GM06990 (cell line): ENCODE results near the gene ZFP91.

Source experiments
- DNase-seq: peaks from one replicate; pipeline ENCODE4 v3.0.0-alpha.2; 2011; ENCODE audit not compliant: insufficient read length; ENCODE audit errors: extremely low read depth
- H3K27me3 ChIP-seq: replicated peaks from 2 replicates; pipeline ENCODE4 v1.6.0; 2011; ENCODE audit warnings: low read length; ENCODE audit not compliant: control insufficient read depth, insufficient read depth
- H3K36me3 ChIP-seq: 2 replicates; pipeline ENCODE4 v1.5.1; 2011; ENCODE audit warnings: low read length; ENCODE audit not compliant: control insufficient read depth, insufficient read depth
- H3K4me3 ChIP-seq: replicated peaks from 2 replicates; pipeline ENCODE4 v1.5.1; 2011; ENCODE audit warnings: low read depth, mild to moderate bottlenecking, control low read depth, low read length
- TF ChIP-seq, protein P1 (sequence below): IDR thresholded peaks from 2 replicates; pipeline ENCODE4 v1.5.1; 2011; ENCODE audit warnings: low read length, control low read depth, mild to moderate bottlenecking, inconsistent platforms; ENCODE audit not compliant: insufficient read depth, poor library complexity, severe bottlenecking

The ZFP91 gene

DNA sequence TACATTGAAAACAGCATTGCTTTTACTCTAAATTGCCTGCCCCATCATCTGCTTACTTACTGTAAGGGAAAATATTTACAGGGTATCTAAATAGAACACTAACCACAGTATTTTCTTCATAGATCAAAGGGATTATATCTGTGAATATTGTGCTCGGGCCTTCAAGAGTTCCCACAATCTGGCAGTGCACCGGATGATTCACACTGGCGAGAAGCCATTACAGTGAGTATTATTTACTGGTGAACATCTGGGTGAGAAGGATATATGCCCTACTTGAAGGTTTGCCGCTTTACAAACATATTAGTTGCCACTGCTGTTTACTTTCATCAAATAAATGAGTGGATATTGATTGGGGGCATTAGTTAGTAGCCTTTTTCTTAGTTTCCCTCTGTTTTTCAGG is 37.7 kb downstream of the ZFP91 start:
- Histone ChIP-seq H3K27me3 (no peaks in the 10 kb centered on the region), H3K36me3 (peaks cover 5% of the 10 kb centered on the region), H3K4me3 (no peak overlapping the region)
- TF ChIP-seq, protein P1, sequence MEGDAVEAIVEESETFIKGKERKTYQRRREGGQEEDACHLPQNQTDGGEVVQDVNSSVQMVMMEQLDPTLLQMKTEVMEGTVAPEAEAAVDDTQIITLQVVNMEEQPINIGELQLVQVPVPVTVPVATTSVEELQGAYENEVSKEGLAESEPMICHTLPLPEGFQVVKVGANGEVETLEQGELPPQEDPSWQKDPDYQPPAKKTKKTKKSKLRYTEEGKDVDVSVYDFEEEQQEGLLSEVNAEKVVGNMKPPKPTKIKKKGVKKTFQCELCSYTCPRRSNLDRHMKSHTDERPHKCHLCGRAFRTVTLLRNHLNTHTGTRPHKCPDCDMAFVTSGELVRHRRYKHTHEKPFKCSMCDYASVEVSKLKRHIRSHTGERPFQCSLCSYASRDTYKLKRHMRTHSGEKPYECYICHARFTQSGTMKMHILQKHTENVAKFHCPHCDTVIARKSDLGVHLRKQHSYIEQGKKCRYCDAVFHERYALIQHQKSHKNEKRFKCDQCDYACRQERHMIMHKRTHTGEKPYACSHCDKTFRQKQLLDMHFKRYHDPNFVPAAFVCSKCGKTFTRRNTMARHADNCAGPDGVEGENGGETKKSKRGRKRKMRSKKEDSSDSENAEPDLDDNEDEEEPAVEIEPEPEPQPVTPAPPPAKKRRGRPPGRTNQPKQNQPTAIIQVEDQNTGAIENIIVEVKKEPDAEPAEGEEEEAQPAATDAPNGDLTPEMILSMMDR = no peak
- DNase-seq = no peak

DNA sequence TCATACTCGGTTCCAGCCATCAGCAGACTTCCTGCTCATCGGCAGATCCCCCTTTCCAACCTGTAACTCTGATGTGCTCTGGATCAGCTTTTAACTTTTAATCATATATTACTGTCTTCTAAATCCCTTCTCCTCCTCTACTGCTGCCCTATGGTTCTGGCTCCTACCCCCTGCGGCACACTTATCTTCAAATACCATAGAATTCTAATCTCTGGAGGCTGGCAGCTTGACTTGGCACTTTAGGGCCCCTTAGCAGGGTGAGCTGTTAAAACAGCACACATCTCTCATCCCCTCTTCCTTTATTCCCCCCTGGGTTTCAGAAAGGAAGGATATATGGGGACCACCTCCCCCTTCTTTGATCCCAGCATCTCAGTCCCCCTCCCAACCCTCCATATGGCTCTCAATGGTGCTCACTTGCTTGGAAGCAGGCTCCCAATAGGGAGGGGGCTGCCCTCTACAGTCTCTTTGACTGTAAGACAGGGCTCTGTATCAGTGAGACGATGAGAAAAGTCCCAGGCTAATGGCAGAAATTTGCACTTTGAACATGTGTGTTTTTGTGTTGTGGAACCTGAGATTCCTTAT is 39.2 kb downstream of the ZFP91 start:
- TF ChIP-seq, protein P1 = peak; percentile 36
- Histone ChIP-seq H3K27me3 (no peaks in the 10 kb centered on the region), H3K36me3 (peaks cover 8% of the 10 kb centered on the region), H3K4me3 (no peak overlapping the region)
- DNase-seq = no peak

DNA sequence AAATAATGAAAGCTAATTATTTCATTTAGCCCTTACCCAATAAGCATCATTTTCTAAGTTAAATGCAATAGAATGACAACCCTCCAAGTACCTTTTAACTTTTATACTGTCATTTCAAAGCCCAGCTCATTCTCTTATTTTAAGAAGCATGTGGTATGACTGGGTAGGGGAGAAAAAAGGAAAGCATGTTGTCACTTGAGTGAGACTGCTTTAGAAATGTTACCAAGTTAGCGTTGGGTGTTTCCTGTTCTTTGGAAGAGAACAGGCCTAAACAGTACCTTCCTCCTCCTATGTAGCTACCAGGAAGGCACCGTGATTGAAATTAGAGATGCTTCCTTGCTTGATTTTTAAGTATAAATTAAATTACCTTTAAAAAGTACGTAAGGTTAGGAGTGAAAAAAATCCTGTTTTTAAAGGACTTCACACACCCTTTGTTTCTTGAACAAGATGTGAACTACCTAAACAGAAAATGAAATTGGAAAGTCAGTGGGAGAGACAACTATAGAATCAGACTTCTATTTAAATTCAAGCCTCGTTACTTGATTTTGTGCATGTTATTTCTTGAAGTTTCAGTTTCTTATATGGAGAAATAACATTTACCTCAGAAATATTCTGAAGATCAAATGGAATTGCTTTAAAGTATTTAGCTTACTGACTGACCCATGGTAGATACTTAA is 42.9 kb downstream of the ZFP91 start:
- TF ChIP-seq, protein P1 = no peak
- H3K4me3 ChIP-seq = no peak overlapping the region; the same call in 1 of the 2 replicates
- H3K27me3 ChIP-seq = no peaks in the 10 kb centered on the region
- DNase-seq = no peak
- peaks cover 19% of the 10 kb centered on the region for H3K36me3 ChIP-seq

DNA sequence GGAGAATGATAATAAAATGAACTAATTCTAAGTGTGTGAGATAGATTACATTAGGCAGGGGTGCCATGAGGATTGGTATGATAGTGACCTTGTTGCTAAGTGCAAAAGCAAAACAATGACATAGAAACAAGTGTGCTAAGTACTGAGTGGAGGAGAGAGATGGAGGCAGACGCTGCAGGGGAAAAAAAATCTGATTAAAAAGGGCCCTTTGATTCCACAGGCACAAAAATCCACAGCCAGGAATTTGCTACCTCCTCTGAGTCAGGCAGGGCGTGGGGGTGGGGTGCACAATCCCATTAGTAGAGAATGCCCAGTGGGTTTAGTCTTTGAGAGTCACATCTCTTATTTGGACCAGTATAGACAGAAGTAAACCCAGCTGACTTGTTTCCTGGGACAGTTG is 43.5 kb downstream of the ZFP91 start, which contains the start of gene CNTF:
Gene CNTF, plus strand, starts transcription at position 322 of the 400 bp plus-strand sequence. CDS start 88 bp downstream, outside the sequence.
- no peak within 1 kb of the TSS; the same call in 1 of the 2 replicates for H3K4me3 ChIP-seq
- TF ChIP-seq, protein P1 = no peak
- H3K36me3 ChIP-seq = peaks cover 17% of the 10 kb centered on the region
- DNase-seq = no peak
- H3K27me3 ChIP-seq = no peaks in the 10 kb centered on the region

- Histone ChIP-seq H3K4me3 (no peak overlapping the region), H3K36me3 (peaks cover 17% of the 10 kb centered on the region), H3K27me3 (no peaks in the 10 kb centered on the region)
- DNase-seq = no peak
- TF ChIP-seq, protein P1 = no peak
Measured at GRCh38 chr11:58625086-58625485, 46.2 kb downstream of the ZFP91 start.
